Effector memory CD4-positive, alpha-beta T cell (primary cell): Measurements from ENCODE around the gene ZNF121.
A peak's percentile ranks its signal among the peaks of the same experiment; 100 is the strongest.
"Not testable (repeated sequence)": the region's sequence is repeated elsewhere in the genome, so short reads cannot be mapped to it uniquely, and the experiment has no call there.

Experiments
- DNase-seq, 3 donors: peaks; one replicate each; pipeline ENCODE4 v3.0.0-alpha.2; 2020
- H3K27ac ChIP-seq: 2 replicates; pipeline ENCODE4 v1.7.0; 2013; ENCODE audit warnings: mild to moderate bottlenecking, low read length, moderate library complexity; ENCODE audit not compliant: insufficient read depth, poor library complexity, severe bottlenecking
- H3K27me3 ChIP-seq: replicated peaks from 2 replicates; pipeline ENCODE4 v1.7.0; 2013; ENCODE audit warnings: mild to moderate bottlenecking, low read length; ENCODE audit not compliant: insufficient read depth, control insufficient read depth, poor library complexity, severe bottlenecking
- H3K36me3 ChIP-seq: 2 replicates; pipeline ENCODE4 v1.7.0; 2013; ENCODE audit warnings: mild to moderate bottlenecking, low read length, moderate library complexity; ENCODE audit not compliant: control insufficient read depth, insufficient read depth
- H3K4me1 ChIP-seq: 2 replicates; pipeline ENCODE4 v1.7.0; 2013; ENCODE audit warnings: low read length, mild to moderate bottlenecking; ENCODE audit not compliant: control insufficient read depth, insufficient read depth, poor library complexity, severe bottlenecking
- H3K4me3 ChIP-seq: 2 replicates; pipeline ENCODE4 v1.7.0; 2013; ENCODE audit warnings: low read length, low read depth, mild to moderate bottlenecking; ENCODE audit not compliant: insufficient read depth, poor library complexity, severe bottlenecking
- H3K9me3 ChIP-seq: 2 replicates; pipeline ENCODE4 v1.7.0; 2013; ENCODE audit warnings: mild to moderate bottlenecking, low read length, moderate library complexity; ENCODE audit not compliant: control insufficient read depth

The ZNF121 gene

GRCh38 chr19:9586764-9587163 is 2.5 kb upstream of the ZNF121 start:
- H3K27me3 ChIP-seq = no peaks in the 10 kb centered on the region
- no peaks in the 10 kb centered on the region for H3K9me3 ChIP-seq
- no peaks in the 10 kb centered on the region for H3K36me3 ChIP-seq
- H3K4me3 ChIP-seq = no peak overlapping the region
- H3K27ac ChIP-seq = no peak overlapping the region
- peak; percentile 54 to 62 (median 57) for DNase-seq
- H3K4me1 ChIP-seq = peaks cover 9% of the 10 kb centered on the region

GRCh38 chr19:9582081-9582725 is 2.1 kb downstream of the ZNF121 start:
- not testable (repeated sequence) for DNase-seq, H3K9me3 ChIP-seq, H3K4me3 ChIP-seq, H3K36me3 ChIP-seq, H3K27me3 ChIP-seq, H3K27ac ChIP-seq
- peaks cover 10% of the 10 kb centered on the region for H3K4me1 ChIP-seq

GRCh38 chr19:9580728-9581127 is 3.6 kb downstream of the ZNF121 start:
- DNase-seq = no peak
- peaks cover 7% of the 10 kb centered on the region for H3K36me3 ChIP-seq

GRCh38 chr19:9570255-9570654 is 14.0 kb downstream of the ZNF121 start:
- Histone ChIP-seq H3K36me3 (peaks cover 46% of the 10 kb centered on the region), H3K9me3 (peaks cover 44% of the 10 kb centered on the region), H3K27ac (no peak overlapping the region), H3K4me1 (no peaks in the 10 kb centered on the region), H3K4me3 (no peak overlapping the region), H3K27me3 (no peaks in the 10 kb centered on the region)
- no peak for DNase-seq

More at GRCh38 chr19:9580728-9581127, 3.6 kb downstream of the ZNF121 start:
- Histone ChIP-seq H3K9me3 (peaks cover 3% of the 10 kb centered on the region), H3K4me3 (no peak overlapping the region), H3K27me3 (no peaks in the 10 kb centered on the region), H3K4me1 (peaks cover 10% of the 10 kb centered on the region), H3K27ac (no peak overlapping the region)

- no peak for DNase-seq
- peaks cover 62% of the 10 kb centered on the region for H3K36me3 ChIP-seq
- no peak overlapping the region for H3K4me3 ChIP-seq
These were observed 17.6 kb downstream of the ZNF121 start for GRCh38 chr19:9566729-9567128.

GRCh38 chr19:9565900-9566705 is 18.2 kb downstream of the ZNF121 start:
- H3K36me3 ChIP-seq = peaks cover 69% of the 10 kb centered on the region
- H3K27ac ChIP-seq = no peak overlapping the region
- peaks cover 60% of the 10 kb centered on the region for H3K9me3 ChIP-seq
- DNase-seq = no peak
- H3K27me3 ChIP-seq = no peaks in the 10 kb centered on the region
- H3K4me3 ChIP-seq = no peak overlapping the region
- H3K4me1 ChIP-seq = no peaks in the 10 kb centered on the region

More at GRCh38 chr19:9566729-9567128, 17.6 kb downstream of the ZNF121 start:
- no peaks in the 10 kb centered on the region for H3K4me1 ChIP-seq
- H3K27ac ChIP-seq = no peak overlapping the region
- no peaks in the 10 kb centered on the region for H3K27me3 ChIP-seq
- H3K9me3 ChIP-seq = peaks cover 58% of the 10 kb centered on the region

- H3K27me3 ChIP-seq = no peaks in the 10 kb centered on the region
- H3K4me1 ChIP-seq = no peaks in the 10 kb centered on the region
- no peak overlapping the region for H3K27ac ChIP-seq
- no peak for DNase-seq
- H3K36me3 ChIP-seq = no peaks in the 10 kb centered on the region
- H3K4me3 ChIP-seq = no peak overlapping the region
- H3K9me3 ChIP-seq = no peaks in the 10 kb centered on the region
These were observed 31.6 kb downstream of the ZNF121 start for GRCh38 chr19:9552536-9553274.

GRCh38 chr19:9547870-9548269 is 36.4 kb downstream of the ZNF121 start:
- H3K27me3 ChIP-seq = no peaks in the 10 kb centered on the region
- H3K27ac ChIP-seq = no peak overlapping the region
- H3K4me1 ChIP-seq = no peaks in the 10 kb centered on the region
- H3K4me3 ChIP-seq = no peak overlapping the region
- no peaks in the 10 kb centered on the region for H3K9me3 ChIP-seq
- H3K36me3 ChIP-seq = no peaks in the 10 kb centered on the region
- no peak for DNase-seq

GRCh38 chr19:9541281-9541680 is 43.0 kb downstream of the ZNF121 start:
- not testable (repeated sequence) for DNase-seq, H3K4me1 ChIP-seq, H3K36me3 ChIP-seq, H3K4me3 ChIP-seq, H3K27ac ChIP-seq, H3K9me3 ChIP-seq, H3K27me3 ChIP-seq

GRCh38 chr19:9539921-9540320 is 44.4 kb downstream of the ZNF121 start:
- not testable (repeated sequence) for DNase-seq

More at GRCh38 chr19:9539921-9540320, 44.4 kb downstream of the ZNF121 start:
- H3K36me3 ChIP-seq = peaks cover 14% of the 10 kb centered on the region
- H3K4me1 ChIP-seq, H3K27me3 ChIP-seq, H3K27ac ChIP-seq, H3K9me3 ChIP-seq, H3K4me3 ChIP-seq: not testable (repeated sequence)
